ENCODE results near the gene GPR75.

The GPR75 gene

DNA sequence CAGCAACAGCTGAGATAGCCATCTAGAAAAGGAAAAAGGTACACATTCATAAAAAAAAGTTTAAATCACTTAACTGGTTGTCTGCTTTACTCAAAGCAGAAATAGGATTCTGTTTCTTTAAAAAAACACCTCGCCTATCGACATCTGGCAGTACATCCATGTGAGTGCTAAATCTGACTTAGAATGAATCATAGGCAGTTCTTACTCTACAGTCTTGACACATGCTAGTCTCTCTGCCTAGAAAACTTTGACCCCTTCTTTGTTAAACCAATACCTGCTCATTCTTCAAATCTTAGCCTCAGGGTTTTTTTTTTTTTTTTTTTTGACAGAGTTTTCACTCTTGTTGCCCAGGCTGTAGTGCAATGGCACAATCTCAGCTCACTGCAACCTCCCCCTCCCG, 37.1 kb upstream of the GPR75 start:
- no peak overlapping the region for H3K23ac ChIP-seq (ENCODE audit: low read length)
- no peaks in the 10 kb centered on the region for H3K4me1 ChIP-seq (ENCODE audit: control insufficient read depth, low read depth, low read length)
- no peaks in the 10 kb centered on the region for H3K27me3 ChIP-seq (ENCODE audit: insufficient read depth, low read length, poor library complexity)
- H3K9ac ChIP-seq (ENCODE audit: low read length) = no peak overlapping the region
- H3K36me3 ChIP-seq (ENCODE audit: control insufficient read depth, insufficient read depth, low read length) = peaks cover 3% of the 10 kb centered on the region
- no peak overlapping the region for H2BK120ac ChIP-seq (ENCODE audit: low read depth, low read length)
- no peak overlapping the region for H4K8ac ChIP-seq (ENCODE audit: low read depth, low read length)
- no peaks in the 10 kb centered on the region for H3K79me1 ChIP-seq (ENCODE audit: low read length)
- no peak overlapping the region for H2BK5ac ChIP-seq (ENCODE audit: low read length)
- no peaks in the 10 kb centered on the region for H3K79me2 ChIP-seq (ENCODE audit: control insufficient read depth, insufficient read depth, low read length)
- H3K18ac ChIP-seq (ENCODE audit: low read length) = no peak overlapping the region
- no peak overlapping the region for H4K5ac ChIP-seq (ENCODE audit: low read length)
- H3K27ac ChIP-seq (ENCODE audit: low read depth, low read length) = no peak overlapping the region
- H3K4ac ChIP-seq (ENCODE audit: low read depth, low read length) = no peak overlapping the region
- H2BK15ac ChIP-seq (replicated peaks; ENCODE audit: low read depth) = no peak overlapping the region
- no peak overlapping the region for H3K4me3 ChIP-seq (ENCODE audit: low read length)
- DNase-seq = no peak
- H3K4me2 ChIP-seq (ENCODE audit: low read length) = no peak overlapping the region
- H2AK5ac ChIP-seq (ENCODE audit: low read length) = no peak overlapping the region
- no peak overlapping the region for H3K56ac ChIP-seq (ENCODE audit: low read length)
- no CpG with 5 or more reads among the region's 3 CpGs for WGBS (ENCODE audit: extremely low coverage, insufficient coverage, low lambda C conversion rate)

DNA sequence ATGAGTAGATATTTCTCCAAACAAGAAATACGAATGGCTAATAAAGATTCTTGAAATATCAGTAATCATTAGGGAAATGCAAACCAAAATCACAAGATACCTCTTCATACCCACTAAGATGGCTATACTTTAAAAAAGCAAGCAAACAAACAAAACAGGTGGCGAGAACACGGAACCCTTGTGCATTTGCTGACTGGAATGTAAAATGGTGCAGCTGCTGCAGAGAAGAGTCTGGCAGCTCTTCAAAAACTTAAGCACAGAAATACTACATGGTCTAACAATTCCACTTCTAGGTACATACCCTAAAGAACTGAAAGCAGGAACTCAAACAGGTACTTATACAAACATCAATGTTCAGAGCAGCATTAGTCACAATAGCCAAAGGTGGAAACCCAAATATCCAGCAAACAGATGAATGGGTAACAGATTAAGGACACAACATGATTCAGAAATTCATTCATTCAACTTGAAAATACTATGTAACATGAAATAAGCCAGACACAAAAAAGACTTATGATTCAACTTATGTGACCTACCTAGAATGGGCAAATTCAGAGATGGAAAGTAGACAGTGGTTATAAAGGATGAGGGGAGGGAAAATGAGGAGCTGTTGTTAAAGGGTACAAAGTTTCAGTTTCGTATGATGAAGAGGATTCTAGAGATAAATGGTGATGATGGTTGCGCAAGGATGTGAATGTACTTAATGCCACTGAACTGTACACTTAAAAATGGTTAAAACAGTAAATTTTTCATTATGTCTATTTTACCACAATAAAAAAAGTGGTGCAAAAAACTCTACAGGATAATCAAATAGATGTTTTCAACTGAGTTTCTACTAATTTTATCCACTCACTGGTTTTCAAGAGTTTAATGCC, 26.9 kb upstream of the GPR75 start:
- Histone ChIP-seq H3K79me1 (ENCODE audit: low read length) (no peaks in the 10 kb centered on the region), H3K23ac (ENCODE audit: low read length) (no peak overlapping the region), H4K5ac (ENCODE audit: low read length) (no peak overlapping the region), H3K9ac (ENCODE audit: low read length) (no peak overlapping the region), H2BK5ac (ENCODE audit: low read length) (no peak overlapping the region), H3K4me3 (ENCODE audit: low read length) (no peak overlapping the region), H4K8ac (ENCODE audit: low read depth, low read length) (no peak overlapping the region), H3K27me3 (ENCODE audit: insufficient read depth, low read length, poor library complexity) (no peaks in the 10 kb centered on the region), H3K56ac (ENCODE audit: low read length) (no peak overlapping the region), H3K79me2 (ENCODE audit: control insufficient read depth, insufficient read depth, low read length) (no peaks in the 10 kb centered on the region), H3K4ac (ENCODE audit: low read depth, low read length) (no peak overlapping the region), H2AK5ac (ENCODE audit: low read length) (no peak overlapping the region), H3K18ac (ENCODE audit: low read length) (no peak overlapping the region), H3K36me3 (ENCODE audit: control insufficient read depth, insufficient read depth, low read length) (peaks cover 1% of the 10 kb centered on the region), H2BK120ac (ENCODE audit: low read depth, low read length) (no peak overlapping the region), H2BK15ac (replicated peaks; ENCODE audit: low read depth) (no peak overlapping the region), H3K4me2 (ENCODE audit: low read length) (no peak overlapping the region), H3K4me1 (ENCODE audit: control insufficient read depth, low read depth, low read length) (no peaks in the 10 kb centered on the region), H3K27ac (ENCODE audit: low read depth, low read length) (no peak overlapping the region)
- no CpG with 5 or more reads among the region's 5 CpGs for WGBS (ENCODE audit: extremely low coverage, insufficient coverage, low lambda C conversion rate)
- DNase-seq = no peak

DNA sequence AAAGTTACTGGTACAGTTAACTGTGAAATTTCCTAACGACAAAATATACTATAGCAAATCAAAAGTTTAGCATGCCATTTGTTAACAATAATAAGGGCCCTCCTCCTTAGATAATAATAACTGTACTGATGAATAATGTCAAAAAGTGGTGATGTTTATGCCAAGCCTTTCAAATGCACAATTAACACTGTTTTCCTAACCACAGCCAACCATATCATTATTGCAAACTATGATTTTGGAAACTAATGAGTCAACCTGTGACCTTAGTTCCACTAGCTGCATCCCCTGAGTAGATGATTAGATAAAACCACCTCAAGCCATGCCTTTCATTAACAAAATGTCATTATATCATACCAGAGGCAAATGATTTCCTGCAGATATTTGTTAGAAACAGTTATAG, 25.1 kb upstream of the GPR75 start:
- Histone ChIP-seq H3K23ac (ENCODE audit: low read length) (no peak overlapping the region), H4K5ac (ENCODE audit: low read length) (no peak overlapping the region), H3K4ac (ENCODE audit: low read depth, low read length) (no peak overlapping the region), H2AK5ac (ENCODE audit: low read length) (no peak overlapping the region), H3K56ac (ENCODE audit: low read length) (no peak overlapping the region), H3K79me2 (ENCODE audit: control insufficient read depth, insufficient read depth, low read length) (no peaks in the 10 kb centered on the region), H3K4me3 (ENCODE audit: low read length) (no peak overlapping the region), H3K27ac (ENCODE audit: low read depth, low read length) (no peak overlapping the region), H3K9ac (ENCODE audit: low read length) (no peak overlapping the region), H3K4me1 (ENCODE audit: control insufficient read depth, low read depth, low read length) (no peaks in the 10 kb centered on the region), H2BK5ac (ENCODE audit: low read length) (no peak overlapping the region), H4K8ac (ENCODE audit: low read depth, low read length) (no peak overlapping the region), H3K27me3 (ENCODE audit: insufficient read depth, low read length, poor library complexity) (no peaks in the 10 kb centered on the region), H3K18ac (ENCODE audit: low read length) (no peak overlapping the region), H3K79me1 (ENCODE audit: low read length) (no peaks in the 10 kb centered on the region), H3K4me2 (ENCODE audit: low read length) (no peak overlapping the region), H2BK120ac (ENCODE audit: low read depth, low read length) (no peak overlapping the region), H2BK15ac (replicated peaks; ENCODE audit: low read depth) (no peak overlapping the region), H3K36me3 (ENCODE audit: control insufficient read depth, insufficient read depth, low read length) (peaks cover 1% of the 10 kb centered on the region)
- WGBS (ENCODE audit: extremely low coverage, insufficient coverage, low lambda C conversion rate) = no CpG with 5 or more reads among the region's 1 CpG
- no peak for DNase-seq

DNA sequence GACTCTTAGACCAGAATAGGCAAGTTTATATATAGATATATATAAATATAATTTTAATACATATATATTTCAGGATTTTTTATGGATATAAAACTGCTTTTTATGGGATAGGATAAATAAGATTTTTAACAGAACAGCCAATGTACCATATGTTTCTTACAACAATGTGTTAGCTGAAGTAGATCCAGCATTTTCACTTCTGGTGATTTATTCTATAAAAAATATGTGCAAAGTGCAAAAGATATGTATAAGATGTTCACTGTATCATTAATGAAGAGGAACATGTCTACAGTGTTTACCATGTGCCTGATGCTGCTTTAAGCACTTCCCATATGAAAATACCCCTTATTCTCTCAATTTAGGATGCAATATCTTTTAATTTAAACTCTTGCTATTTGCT, 22.2 kb upstream of the GPR75 start:
- Histone ChIP-seq H2BK15ac (replicated peaks; ENCODE audit: low read depth) (no peak overlapping the region), H3K4me2 (ENCODE audit: low read length) (no peak overlapping the region), H3K4ac (ENCODE audit: low read depth, low read length) (no peak overlapping the region), H2BK120ac (ENCODE audit: low read depth, low read length) (no peak overlapping the region), H3K18ac (ENCODE audit: low read length) (no peak overlapping the region), H3K27me3 (ENCODE audit: insufficient read depth, low read length, poor library complexity) (no peaks in the 10 kb centered on the region), H3K36me3 (ENCODE audit: control insufficient read depth, insufficient read depth, low read length) (peaks cover 1% of the 10 kb centered on the region), H2BK5ac (ENCODE audit: low read length) (no peak overlapping the region), H4K8ac (ENCODE audit: low read depth, low read length) (no peak overlapping the region), H2AK5ac (ENCODE audit: low read length) (no peak overlapping the region), H3K79me1 (ENCODE audit: low read length) (no peaks in the 10 kb centered on the region), H3K9ac (ENCODE audit: low read length) (no peak overlapping the region), H3K27ac (ENCODE audit: low read depth, low read length) (no peak overlapping the region), H3K79me2 (ENCODE audit: control insufficient read depth, insufficient read depth, low read length) (no peaks in the 10 kb centered on the region), H3K4me3 (ENCODE audit: low read length) (no peak overlapping the region), H3K56ac (ENCODE audit: low read length) (no peak overlapping the region), H3K4me1 (ENCODE audit: control insufficient read depth, low read depth, low read length) (no peaks in the 10 kb centered on the region), H3K23ac (ENCODE audit: low read length) (no peak overlapping the region), H4K5ac (ENCODE audit: low read length) (no peak overlapping the region)
- no peak for DNase-seq

DNA sequence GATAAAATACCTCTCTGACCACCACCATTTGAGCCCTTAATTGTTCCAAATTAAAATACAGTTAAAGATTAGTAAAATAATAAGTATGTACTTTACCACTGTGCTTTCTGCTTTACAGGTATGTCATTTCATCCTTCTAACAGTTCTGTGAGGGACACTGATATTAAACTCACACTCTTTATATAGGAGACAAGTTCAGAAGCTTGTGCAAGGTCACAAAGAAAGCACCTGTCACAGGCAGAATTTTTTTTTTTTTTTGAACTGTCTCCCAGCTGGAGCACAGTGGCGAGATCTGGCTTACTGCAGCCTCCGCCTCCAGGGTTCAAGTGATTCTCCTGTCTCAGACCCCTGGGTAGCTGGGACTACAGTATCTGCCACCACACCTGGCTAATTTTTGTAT, 21.6 kb upstream of the GPR75 start:
- H3K4me2 ChIP-seq (ENCODE audit: low read length) = no peak overlapping the region
- no peak overlapping the region for H3K23ac ChIP-seq (ENCODE audit: low read length)

DNA sequence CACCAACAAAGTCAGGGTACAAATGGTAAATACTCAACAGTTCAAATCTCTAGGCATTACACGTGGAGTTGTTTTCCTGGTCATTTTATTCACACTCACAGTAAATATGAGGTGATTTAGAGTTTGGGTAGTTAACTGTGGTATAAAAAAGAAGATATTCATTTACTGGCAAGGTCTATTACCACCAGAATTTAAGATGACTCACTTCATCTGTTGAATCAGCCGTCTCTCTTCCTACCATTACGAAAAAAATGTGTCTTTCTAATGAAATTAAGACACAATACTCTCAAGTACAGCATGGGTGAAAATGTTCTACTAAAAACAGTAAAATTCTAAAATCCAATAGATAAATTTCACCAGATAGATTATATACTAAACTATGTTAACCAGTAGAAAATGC, 21.0 kb upstream of the GPR75 start:
- Histone ChIP-seq H2BK5ac (ENCODE audit: low read length) (no peak overlapping the region), H3K27ac (ENCODE audit: low read depth, low read length) (no peak overlapping the region), H3K79me2 (ENCODE audit: control insufficient read depth, insufficient read depth, low read length) (no peaks in the 10 kb centered on the region), H2AK5ac (ENCODE audit: low read length) (no peak overlapping the region), H3K56ac (ENCODE audit: low read length) (no peak overlapping the region), H3K18ac (ENCODE audit: low read length) (no peak overlapping the region), H4K5ac (ENCODE audit: low read length) (no peak overlapping the region), H3K4me1 (ENCODE audit: control insufficient read depth, low read depth, low read length) (no peaks in the 10 kb centered on the region), H3K4ac (ENCODE audit: low read depth, low read length) (no peak overlapping the region), H3K79me1 (ENCODE audit: low read length) (no peaks in the 10 kb centered on the region), H3K36me3 (ENCODE audit: control insufficient read depth, insufficient read depth, low read length) (peaks cover 1% of the 10 kb centered on the region), H3K4me2 (ENCODE audit: low read length) (no peak overlapping the region), H3K27me3 (ENCODE audit: insufficient read depth, low read length, poor library complexity) (no peaks in the 10 kb centered on the region), H3K9ac (ENCODE audit: low read length) (no peak overlapping the region), H3K23ac (ENCODE audit: low read length) (no peak overlapping the region), H2BK15ac (replicated peaks; ENCODE audit: low read depth) (no peak overlapping the region), H3K4me3 (ENCODE audit: low read length) (no peak overlapping the region), H2BK120ac (ENCODE audit: low read depth, low read length) (no peak overlapping the region), H4K8ac (ENCODE audit: low read depth, low read length) (no peak overlapping the region)
- WGBS (ENCODE audit: extremely low coverage, insufficient coverage, low lambda C conversion rate) = no CpG with 5 or more reads among the region's 3 CpGs
- DNase-seq = no peak

More for the DNA sequence above, 21.6 kb upstream of the GPR75 start:
- DNase-seq = no peak
- H4K5ac ChIP-seq (ENCODE audit: low read length) = no peak overlapping the region
- H3K4me3 ChIP-seq (ENCODE audit: low read length) = no peak overlapping the region
- no peak overlapping the region for H3K4ac ChIP-seq (ENCODE audit: low read depth, low read length)
- H3K18ac ChIP-seq (ENCODE audit: low read length) = no peak overlapping the region
- no peak overlapping the region for H3K27ac ChIP-seq (ENCODE audit: low read depth, low read length)
- no CpG with 5 or more reads among the region's 2 CpGs for WGBS (ENCODE audit: extremely low coverage, insufficient coverage, low lambda C conversion rate)
- no peak overlapping the region for H4K8ac ChIP-seq (ENCODE audit: low read depth, low read length)
- H3K36me3 ChIP-seq (ENCODE audit: control insufficient read depth, insufficient read depth, low read length) = peaks cover 1% of the 10 kb centered on the region
- no peaks in the 10 kb centered on the region for H3K4me1 ChIP-seq (ENCODE audit: control insufficient read depth, low read depth, low read length)
- no peak overlapping the region for H3K56ac ChIP-seq (ENCODE audit: low read length)
- H2BK120ac ChIP-seq (ENCODE audit: low read depth, low read length) = no peak overlapping the region
- H2BK15ac ChIP-seq (replicated peaks; ENCODE audit: low read depth) = no peak overlapping the region
- no peak overlapping the region for H2AK5ac ChIP-seq (ENCODE audit: low read length)
- H3K79me1 ChIP-seq (ENCODE audit: low read length) = no peaks in the 10 kb centered on the region
- no peaks in the 10 kb centered on the region for H3K27me3 ChIP-seq (ENCODE audit: insufficient read depth, low read length, poor library complexity)
- H3K79me2 ChIP-seq (ENCODE audit: control insufficient read depth, insufficient read depth, low read length) = no peaks in the 10 kb centered on the region
- H2BK5ac ChIP-seq (ENCODE audit: low read length) = no peak overlapping the region
- H3K9ac ChIP-seq (ENCODE audit: low read length) = no peak overlapping the region

Data from mesendoderm (in vitro differentiated cells).